Spleen (tissue), 11 donors: ENCODE data around the gene TBL3. TPM values are rescaled to one million over a fixed set of nuclear protein-coding genes. Genes with fewer than 3 reads are reported as not detected.

Experiments
- DNase-seq: peaks from one replicate; pipeline ENCODE4 v3.0.0-alpha.2; 2020
- H3K27ac ChIP-seq, 8 donors: fragments of 200-600 bp; sonication (generic) in 7 of 8; 1 replicate in 4 of 8; 2 replicates in 4 of 8; pipeline versions ENCODE4 v1.5.0 to v1.8.0; 2016 to 2021; ENCODE audit warnings: inconsistent platforms in 4 of 8, mild to moderate bottlenecking in 4 of 8, moderate library complexity in 1 of 8
- H3K27me3 ChIP-seq, 7 donors: fragments of 200-600 bp; sonication (generic) in 6 of 7; replicated peaks in 1 of 7; 1 replicate in 4 of 7; 2 replicates in 3 of 7; pipeline versions ENCODE4 v1.5.0 to v1.8.0; 2016 to 2021; ENCODE audit warnings: inconsistent platforms in 3 of 7, mild to moderate bottlenecking in 1 of 7
- H3K36me3 ChIP-seq, 6 donors: fragments of 200-600 bp; sonication (generic) in 5 of 6; 1 replicate in 4 of 6; 2 replicates in 2 of 6; pipeline versions ENCODE4 v1.5.0 to v1.8.0; 2016 to 2021; ENCODE audit warnings: inconsistent platforms in 2 of 6
- H3K4me1 ChIP-seq, 6 donors: fragments of 200-600 bp; sonication (generic) in 5 of 6; 1 replicate in 3 of 6; 2 replicates in 3 of 6; pipeline versions ENCODE4 v1.5.0 to v1.8.0; 2016 to 2021; ENCODE audit warnings: inconsistent platforms in 3 of 6
- H3K4me3 ChIP-seq, 8 donors: fragments of 200-600 bp; sonication (generic) in 7 of 8; 1 replicate in 4 of 8; 2 replicates in 4 of 8; pipeline versions ENCODE4 v1.5.0 to v1.8.0; 2016 to 2021; ENCODE audit warnings: inconsistent platforms in 4 of 8, mild to moderate bottlenecking in 4 of 8, moderate library complexity in 2 of 8
- H3K9me3 ChIP-seq, 8 donors: fragments of 200-600 bp; sonication (generic) in 7 of 8; 1 replicate in 4 of 8; 2 replicates in 4 of 8; pipeline versions ENCODE4 v1.5.0 to v1.8.0; 2016 to 2021; ENCODE audit warnings: inconsistent platforms in 4 of 8
- CTCF ChIP-seq, 11 experiments: fragments of 200-600 bp in 7 of 11; fragments of 450-650 bp in 4 of 11; sonication (generic) in 4 of 11; IDR thresholded peaks in 8 of 11; conservative IDR thresholded peaks in 3 of 11; 1 replicate in 7 of 11; 2 replicates in 4 of 11; pipeline versions ENCODE4 v1.4.0 to v1.8.0; 2016 to 2021; ENCODE audit warnings: antibody characterized with exemption in 11 of 11, inconsistent platforms in 4 of 11, mild to moderate bottlenecking in 1 of 11
- POLR2A ChIP-seq, 3 donors: fragments of 450-650 bp; IDR thresholded peaks; one replicate each; pipeline ENCODE4 v1.5.1; 2017; ENCODE audit warnings: antibody characterized with exemption in 3 of 3, mild to moderate bottlenecking in 1 of 3
- POLR2AphosphoS5 ChIP-seq, 3 donors: sonication (generic); formaldehyde crosslinking; IDR thresholded peaks; one replicate each; pipeline ENCODE4 v1.5.1; 2017; ENCODE audit warnings: antibody characterized with exemption in 3 of 3
- WGBS, 5 donors: extraction: QIAGEN DNeasy Blood & Tissue Kit in 3 of 5; methylation state at CpG; one replicate each; pipeline versions ENCODE4 v1.1.5 to v1.1.7; 2013 to 2018; 5-methylcytosine and 5-hydroxymethylcytosine counted together
- intact Hi-C: fragments of 100-400 bp; cut with DNase I; formaldehyde crosslinking; loops from one replicate; pipeline ENCODE4 v1.15.0; 2023; ENCODE audit warnings: low total_unique reads
- polyA plus RNA-seq, 3 donors: library from polyadenylated mRNA; stranded (reverse); fragments of 200-250 nt; gene quantifications; one replicate each; pipeline ENCODE4 v1.2.1, GENCODE V29; 2013
- total RNA-seq, 7 donors: library from RNA; depleted of rRNA in 3 of 7; stranded (reverse); fragments of >200 nt in 3 of 7; fragmentation: NEBNext Ultra II Directional in 4 of 7; extraction: Animal tissue kit (Norgen Biotek cat#: 25700) in 4 of 7; gene quantifications; one replicate each; pipeline versions ENCODE4 v1.1.0 to v1.2.1, GENCODE V29; 2016 to 2021
- donor health status: healthy with polysubstance abuse.
- donor health status: DM: no; HTN: no; CAD: no; lungs with moderate emphysema.
- donor health status: DM: no; HTN: no; CAD: no.
- donor health status: Bipolar disorder and iron deficiency.
- donor health status: healthy.
- donor health status: DM: no; HTN: no; CAD: no.
- donor health status: DM: yes; HTN: yes; CAD: no.

TBL3 gene
- total and polyA plus RNA-seq, 10 donors = 20.6 to 54.2 (median 29.3) TPM

- peak; percentile 72 for DNase-seq
- 95 to 97% (median 95%) methylated on average over 25 to 53 of the region's 53 CpGs for WGBS, 5 donors
- Histone ChIP-seq H3K27me3 (no peaks in the 10 kb centered on the region), H3K4me3 (no peak overlapping the region), H3K9me3 (no peaks in the 10 kb centered on the region), H3K36me3 (peaks cover 5 to 79% (median 68%) of the 10 kb centered on the region in 6 donors), H3K27ac (no peak overlapping the region), H3K4me1 (peaks cover 30 to 53% (median 36%) of the 10 kb centered on the region in 6 donors)
- TF ChIP-seq CTCF (IDR thresholded peaks at IDR 0.05 in 8 of 11, conservative IDR thresholded peaks at IDR 0.05 in 3 of 11) (no peak), POLR2AphosphoS5 (IDR thresholded peaks at IDR 0.05) (peak in 1 of 3 donors; percentile 36)
- intact Hi-C loops = no loop called here
Measured at GRCh38 chr16:2001456-2002355, 29.9 kb downstream of the TBL3 start.

DNA sequence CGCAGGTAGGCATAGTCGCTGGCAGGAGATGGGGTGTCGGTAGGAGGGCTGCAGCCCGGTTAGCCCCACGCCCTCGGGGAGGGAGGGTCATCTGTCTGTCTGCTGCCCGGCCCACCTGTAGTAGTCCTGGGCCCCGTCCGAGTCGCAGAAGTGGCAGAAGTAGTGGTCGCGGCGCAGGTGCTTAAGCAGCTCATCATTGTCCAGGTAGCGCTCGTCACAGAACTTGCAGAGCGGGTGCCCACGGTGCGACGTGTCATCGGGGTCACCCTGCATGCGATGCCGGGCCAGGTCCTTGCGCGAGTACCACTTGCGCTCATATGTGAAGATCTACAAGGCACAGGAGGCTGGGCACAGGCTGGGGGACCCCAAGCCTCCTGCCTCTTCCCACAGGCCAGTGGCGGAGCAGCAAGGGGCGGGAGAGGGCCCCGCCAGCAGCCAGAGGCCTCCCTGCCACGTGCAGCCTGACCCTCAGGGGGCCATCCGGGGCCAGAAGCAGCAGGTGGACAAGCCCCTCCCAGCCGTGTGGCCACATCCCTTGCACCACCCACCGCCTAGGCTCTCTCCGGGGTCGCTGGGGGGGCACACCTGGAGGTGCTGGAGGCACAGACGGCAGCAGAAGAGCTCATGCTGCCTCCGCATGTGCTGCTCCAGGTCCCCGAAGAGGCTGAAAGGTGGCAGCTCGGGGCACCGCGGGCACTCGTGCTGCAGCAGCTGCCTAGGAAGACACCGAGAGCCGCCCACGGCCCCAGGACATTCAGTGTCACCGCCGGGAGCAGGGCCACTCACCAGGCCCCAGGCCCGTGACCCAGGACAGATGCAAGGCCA is 30.8 kb downstream of the TBL3 start:
- Histone ChIP-seq H3K27me3 (no peaks in the 10 kb centered on the region), H3K27ac (no peak overlapping the region), H3K9me3 (no peaks in the 10 kb centered on the region), H3K4me3 (no peak overlapping the region), H3K4me1 (peaks cover 36 to 62% (median 45%) of the 10 kb centered on the region in 6 donors), H3K36me3 (peaks cover 5 to 74% (median 59%) of the 10 kb centered on the region in 6 donors)
- 94 to 98% (median 95%) methylated on average over 31 to 47 of the region's 47 CpGs for whole genome bisulfite sequencing, 5 donors
- no peak for TF ChIP-seq POLR2AphosphoS5 (IDR thresholded peaks at IDR 0.05)
- no peak for TF ChIP-seq POLR2A (IDR thresholded peaks at IDR 0.05)
- TF ChIP-seq CTCF (IDR thresholded peaks at IDR 0.05 in 8 of 11, conservative IDR thresholded peaks at IDR 0.05 in 3 of 11) = no peak
- peak; percentile 79 for DNase-seq
- intact Hi-C loops = no loop called here

DNA sequence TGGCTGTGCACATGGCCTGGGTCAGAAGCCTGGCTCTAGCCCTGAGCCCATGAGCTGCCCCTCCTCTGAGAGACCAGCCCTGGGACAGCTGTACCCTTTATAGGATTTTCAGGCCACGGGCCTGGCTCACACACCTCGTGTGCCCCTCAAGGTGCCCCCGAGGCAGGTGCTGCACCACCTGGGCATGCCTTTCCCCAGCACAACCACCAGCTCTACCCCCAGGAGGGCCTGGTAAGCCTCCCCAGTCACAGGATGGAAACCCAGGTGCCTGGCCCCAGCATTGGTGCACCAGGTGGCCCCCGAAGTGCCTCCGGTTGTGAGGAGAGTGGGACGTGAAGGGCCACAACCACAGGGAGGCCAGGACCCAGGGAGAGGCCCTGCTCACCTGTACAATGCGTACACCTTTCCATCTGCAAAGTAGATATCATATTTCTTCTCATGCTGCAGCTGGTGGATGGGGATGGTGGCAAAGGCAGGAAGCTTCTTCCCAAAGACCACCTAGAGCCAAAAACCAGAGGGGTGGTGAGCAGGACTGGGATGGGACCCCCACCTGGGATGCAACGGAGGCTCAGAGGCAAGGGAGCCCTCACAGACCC is 31.5 kb downstream of the TBL3 start:
- no peak for TF ChIP-seq POLR2A (IDR thresholded peaks at IDR 0.05)
- TF ChIP-seq CTCF (IDR thresholded peaks at IDR 0.05 in 8 of 11, conservative IDR thresholded peaks at IDR 0.05 in 3 of 11) = no peak
- TF ChIP-seq POLR2AphosphoS5 (IDR thresholded peaks at IDR 0.05) = no peak
- DNase-seq = peak; percentile 68
- H3K9me3 ChIP-seq = no peaks in the 10 kb centered on the region
- no peak overlapping the region for H3K4me3 ChIP-seq
- peaks cover 5 to 72% (median 52%) of the 10 kb centered on the region in 6 donors for H3K36me3 ChIP-seq
- no peaks in the 10 kb centered on the region for H3K27me3 ChIP-seq
- intact Hi-C loops = no loop called here
- H3K4me1 ChIP-seq = peaks cover 41 to 69% (median 52%) of the 10 kb centered on the region in 6 donors
- WGBS, 5 donors = 82 to 96% (median 84%) methylated on average over 4 to 8 of the region's 8 CpGs
- H3K27ac ChIP-seq = peak overlapping the region in 1 of 8 donors; percentile 2
